ENCODE data around the gene LRRC3C. TPM values are rescaled to one million over a fixed set of nuclear protein-coding genes. Genes with fewer than 3 reads are reported as not detected.

LRRC3C gene
- total RNA-seq, 1 experiment from 2014 or later: not detected

- no peak for DNase-seq (ENCODE audit: extremely low read depth, low read depth)
Measured at GRCh38 chr17:39973496-39973895, 46.0 kb downstream of the LRRC3C start.

GRCh38 chr17:39974433-39974832, 46.9 kb downstream of the LRRC3C start:
- no peak for DNase-seq (ENCODE audit: extremely low read depth, low read depth)

GRCh38 chr17:39975801-39976200, 48.3 kb downstream of the LRRC3C start:
- no peak for DNase-seq (ENCODE audit: extremely low read depth, low read depth)

GRCh38 chr17:39979016-39979670, 51.6 kb downstream of the LRRC3C start:
- no peak for DNase-seq (ENCODE audit: extremely low read depth, low read depth)

- DNase-seq (ENCODE audit: extremely low read depth, low read depth): no peak
Measured at GRCh38 chr17:39979893-39980350, 52.4 kb downstream of the LRRC3C start.

GRCh38 chr17:39980351-39981206, 53.0 kb downstream of the LRRC3C start, which contains the start of gene PSMD3:
PSMD3 (plus strand) TSS chr17:39980807; CDS start chr17:39980971, 164 bp downstream.
- peak; percentile 100 for DNase-seq (ENCODE audit: extremely low read depth, low read depth)

- no peak for DNase-seq (ENCODE audit: extremely low read depth, low read depth)
Measured at GRCh38 chr17:39981207-39981741, 53.7 kb downstream of the LRRC3C start.

- DNase-seq (ENCODE audit: extremely low read depth, low read depth): no peak
Measured at GRCh38 chr17:39981766-39982375, 54.3 kb downstream of the LRRC3C start.

- no peak for DNase-seq (ENCODE audit: extremely low read depth, low read depth)
Measured at GRCh38 chr17:39988206-39988810, 60.8 kb downstream of the LRRC3C start.

- DNase-seq (ENCODE audit: extremely low read depth, low read depth): no peak
Measured at GRCh38 chr17:39994448-39994847, 66.9 kb downstream of the LRRC3C start.

Other genes with a start within 250 kb of the LRRC3C start
- gene PGAP3, start 239.7 kb upstream of the LRRC3C start, total RNA-seq (2014; rRNA removed; shearing (Covaris generic)): 5.3 and 5.8 TPM in 2 replicates
- 15.7 and 17.4 TPM in 2 replicates for gene ERBB2, start 227.7 kb upstream of the LRRC3C start, total RNA-seq (2014; rRNA removed; shearing (Covaris generic))
- 72.4 and 79.9 TPM in 2 replicates for gene MIEN1, start 197.2 kb upstream of the LRRC3C start, total RNA-seq (2014; rRNA removed; shearing (Covaris generic))
- 1.7 TPM in 2 replicates for gene GRB7, start 189.8 kb upstream of the LRRC3C start, total RNA-seq (2014; rRNA removed; shearing (Covaris generic))
- not detected in 2 replicates for gene IKZF3, start 63.4 kb upstream of the LRRC3C start, total RNA-seq (2014; rRNA removed; shearing (Covaris generic))
- gene ZPBP2, start 59.5 kb upstream of the LRRC3C start, total RNA-seq (2014; rRNA removed; shearing (Covaris generic)): not detected in 2 replicates
- gene GSDMB, start 9.1 kb upstream of the LRRC3C start, total RNA-seq (2014; rRNA removed; shearing (Covaris generic)): 0.66 and 2.7 TPM in 2 replicates
- 13.1 and 14.9 TPM in 2 replicates for gene ORMDL3, start 131 bp upstream of the LRRC3C start, total RNA-seq (2014; rRNA removed; shearing (Covaris generic))
- gene GSDMA, start 35.3 kb downstream of the LRRC3C start, total RNA-seq (2014; rRNA removed; shearing (Covaris generic)): not detected in 2 replicates
- gene PSMD3, start 53.1 kb downstream of the LRRC3C start, total RNA-seq (2014; rRNA removed; shearing (Covaris generic)): 139 and 148 TPM in 2 replicates
- gene CSF3, start 87.7 kb downstream of the LRRC3C start, total RNA-seq (2014; rRNA removed; shearing (Covaris generic)): 0.14 TPM in 1 of 2 replicates, not detected in the other
- gene MED24, start 126.7 kb downstream of the LRRC3C start, total RNA-seq (2014; rRNA removed; shearing (Covaris generic)): 36.1 and 39.8 TPM in 2 replicates
- 6.2 and 6.9 TPM in 2 replicates for gene THRA, start 135.2 kb downstream of the LRRC3C start, total RNA-seq (2014; rRNA removed; shearing (Covaris generic))
- gene NR1D1, start 172.9 kb downstream of the LRRC3C start, total RNA-seq (2014; rRNA removed; shearing (Covaris generic)): 4.2 and 4.7 TPM in 2 replicates
- 68.0 and 74.2 TPM in 2 replicates for gene MSL1, start 194.2 kb downstream of the LRRC3C start, total RNA-seq (2014; rRNA removed; shearing (Covaris generic))
- 56.8 and 59.6 TPM in 2 replicates for gene CASC3, start 212.8 kb downstream of the LRRC3C start, total RNA-seq (2014; rRNA removed; shearing (Covaris generic))
- 2.8 and 2.9 TPM in 2 replicates for gene RAPGEFL1, start 249.7 kb downstream of the LRRC3C start, total RNA-seq (2014; rRNA removed; shearing (Covaris generic))

All from NCI-H460 (cell line).